H1 (cell line): ENCODE data around the gene CST7.

ENCODE experiments used
- BRCA1 ChIP-seq: IDR thresholded peaks from 2 replicates; pipeline ENCODE4 v1.6.1; 2012; ENCODE audit warnings: low read depth, low read length, improper control_type of control experiment
- EGR1 ChIP-seq: IDR thresholded peaks from 2 replicates; pipeline ENCODE4 v1.6.1; 2011; ENCODE audit warnings: low read depth, low read length, borderline replicate concordance
- PHF8 ChIP-seq: fragments of 200-600 bp; sonication (generic); conservative IDR thresholded peaks from 2 replicates; pipeline ENCODE4 v1.7.1; 2012; ENCODE audit warnings: low read depth, mild to moderate bottlenecking, inconsistent platforms, low read length, moderate library complexity
- POLR2A ChIP-seq, 2 experiments: IDR thresholded peaks; 1 replicate in 1 of 2; 2 replicates in 1 of 2; pipeline ENCODE4 v1.6.1; 2011; ENCODE audit warnings: low read depth in 2 of 2, low read length in 2 of 2, mild to moderate bottlenecking in 2 of 2; ENCODE audit errors: control extremely low read depth in 1 of 2
- POLR2AphosphoS5 ChIP-seq: IDR thresholded peaks from 2 replicates; pipeline ENCODE4 v1.6.1; 2011; ENCODE audit warnings: low read depth, low read length
- RXRA ChIP-seq: IDR thresholded peaks from 2 replicates; pipeline ENCODE4 v1.6.1; 2011; ENCODE audit warnings: low read depth, mild to moderate bottlenecking, low read length, moderate library complexity; ENCODE audit not compliant: insufficient read depth
- SAP30 ChIP-seq: fragments of 300-600 bp; sonication (generic); IDR thresholded peaks from 2 replicates; pipeline ENCODE4 v1.7.1; 2012; ENCODE audit warnings: low read length, moderate library complexity, mild to moderate bottlenecking, inconsistent platforms; ENCODE audit not compliant: insufficient read depth, insufficient replicate concordance
- SIN3A ChIP-seq, 2 experiments: IDR thresholded peaks in 1 of 2; conservative IDR thresholded peaks in 1 of 2; 2 replicates each; pipeline ENCODE4 v1.6.1; 2011 to 2012; ENCODE audit warnings: low read length in 2 of 2, improper control_type of control experiment in 1 of 2, low read depth in 1 of 2, mild to moderate bottlenecking in 1 of 2
- SIRT6 ChIP-seq: IDR thresholded peaks from one replicate; pipeline ENCODE4 v1.7.1; 2012; ENCODE audit warnings: low read length, inconsistent platforms
- SP1 ChIP-seq: IDR thresholded peaks from 2 replicates; pipeline ENCODE4 v1.6.1; 2011; ENCODE audit warnings: low read depth, low read length
- SUZ12 ChIP-seq: fragments of 200-600 bp; sonication (generic); IDR thresholded peaks from 2 replicates; pipeline ENCODE4 v1.6.1; 2012; ENCODE audit warnings: mild to moderate bottlenecking, inconsistent platforms, low read length, moderate library complexity, mixed read lengths
- ZNF274 ChIP-seq: IDR thresholded peaks from 2 replicates; pipeline ENCODE4 v1.7.0; 2012; ENCODE audit warnings: low read length, borderline replicate concordance; ENCODE audit errors: extremely low read depth
- TF ChIP-seq, protein P1 (sequence below), 3 experiments: IDR thresholded peaks; 1 replicate in 2 of 3; 2 replicates in 1 of 3; pipeline versions ENCODE4 v1.5.1 to v1.6.1; 2011; ENCODE audit warnings: low read length in 3 of 3, mild to moderate bottlenecking in 3 of 3, inconsistent platforms in 2 of 3, low read depth in 1 of 3, moderate library complexity in 1 of 3; ENCODE audit not compliant: insufficient read depth in 1 of 3; ENCODE audit errors: control extremely low read depth in 1 of 3
- TF ChIP-seq, protein P2 (sequence below): IDR thresholded peaks from 2 replicates; pipeline ENCODE4 v1.6.1; 2012; ENCODE audit warnings: low read length, inconsistent platforms

DNA sequence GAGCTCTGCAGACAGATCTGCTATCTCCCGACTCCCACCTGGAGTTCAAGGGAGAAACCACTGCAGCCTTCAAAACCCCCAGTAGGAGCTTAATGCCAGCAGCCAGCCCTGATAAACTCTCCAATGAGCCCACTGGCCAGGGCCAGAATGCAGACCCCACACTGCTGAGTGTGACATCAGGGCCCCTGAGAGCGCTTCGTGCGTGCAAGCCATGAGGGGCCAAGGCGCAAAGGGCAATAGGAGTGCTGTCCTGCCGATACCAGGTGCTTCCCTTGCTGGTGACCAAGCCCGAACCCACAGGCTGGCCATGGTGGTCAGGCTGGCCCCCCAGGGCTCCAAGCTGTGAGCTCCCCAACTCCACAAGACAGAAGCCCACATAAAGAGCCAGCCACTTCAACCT, 33.2 kb upstream of the CST7 start:
- TF ChIP-seq EGR1 (no peak), SAP30 (no peak), POLR2AphosphoS5 (no peak), SUZ12 (no peak), SIRT6 (no peak), ZNF274 (no peak), PHF8 (no peak), SP1 (no peak), SIN3A (conservative IDR thresholded peaks at IDR 0.05 in 1 of 2, IDR thresholded peaks at IDR 0.05 in 1 of 2; ENCODE audit: low read depth in 1 of 2, low read length in 2 of 2) (no peak), RXRA (no peak), BRCA1 (no peak), POLR2A (IDR thresholded peaks at IDR 0.05; ENCODE audit: control extremely low read depth in 1 of 2, low read depth in 2 of 2, low read length in 2 of 2) (no peak)
- TF ChIP-seq, protein P1, sequence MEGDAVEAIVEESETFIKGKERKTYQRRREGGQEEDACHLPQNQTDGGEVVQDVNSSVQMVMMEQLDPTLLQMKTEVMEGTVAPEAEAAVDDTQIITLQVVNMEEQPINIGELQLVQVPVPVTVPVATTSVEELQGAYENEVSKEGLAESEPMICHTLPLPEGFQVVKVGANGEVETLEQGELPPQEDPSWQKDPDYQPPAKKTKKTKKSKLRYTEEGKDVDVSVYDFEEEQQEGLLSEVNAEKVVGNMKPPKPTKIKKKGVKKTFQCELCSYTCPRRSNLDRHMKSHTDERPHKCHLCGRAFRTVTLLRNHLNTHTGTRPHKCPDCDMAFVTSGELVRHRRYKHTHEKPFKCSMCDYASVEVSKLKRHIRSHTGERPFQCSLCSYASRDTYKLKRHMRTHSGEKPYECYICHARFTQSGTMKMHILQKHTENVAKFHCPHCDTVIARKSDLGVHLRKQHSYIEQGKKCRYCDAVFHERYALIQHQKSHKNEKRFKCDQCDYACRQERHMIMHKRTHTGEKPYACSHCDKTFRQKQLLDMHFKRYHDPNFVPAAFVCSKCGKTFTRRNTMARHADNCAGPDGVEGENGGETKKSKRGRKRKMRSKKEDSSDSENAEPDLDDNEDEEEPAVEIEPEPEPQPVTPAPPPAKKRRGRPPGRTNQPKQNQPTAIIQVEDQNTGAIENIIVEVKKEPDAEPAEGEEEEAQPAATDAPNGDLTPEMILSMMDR (IDR thresholded peaks at IDR 0.05; ENCODE audit: control extremely low read depth in 1 of 3, insufficient read depth in 1 of 3, low read depth in 1 of 3, low read length in 3 of 3): no peak
- TF ChIP-seq, protein P2, sequence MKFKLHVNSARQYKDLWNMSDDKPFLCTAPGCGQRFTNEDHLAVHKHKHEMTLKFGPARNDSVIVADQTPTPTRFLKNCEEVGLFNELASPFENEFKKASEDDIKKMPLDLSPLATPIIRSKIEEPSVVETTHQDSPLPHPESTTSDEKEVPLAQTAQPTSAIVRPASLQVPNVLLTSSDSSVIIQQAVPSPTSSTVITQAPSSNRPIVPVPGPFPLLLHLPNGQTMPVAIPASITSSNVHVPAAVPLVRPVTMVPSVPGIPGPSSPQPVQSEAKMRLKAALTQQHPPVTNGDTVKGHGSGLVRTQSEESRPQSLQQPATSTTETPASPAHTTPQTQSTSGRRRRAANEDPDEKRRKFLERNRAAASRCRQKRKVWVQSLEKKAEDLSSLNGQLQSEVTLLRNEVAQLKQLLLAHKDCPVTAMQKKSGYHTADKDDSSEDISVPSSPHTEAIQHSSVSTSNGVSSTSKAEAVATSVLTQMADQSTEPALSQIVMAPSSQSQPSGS: no peak
